Cardiac fibroblast (primary cell): ENCODE results near the gene CDKAL1.

Source experiments
- DNase-seq, 2 donors: peaks; one replicate each; pipeline versions ENCODE4 v3.0.0 to v3.0.0-alpha.2; 2010; ENCODE audit warnings: low read depth in 2 of 2
- H3K4me3 ChIP-seq, 2 donors: replicated peaks in 1 of 2; 1 replicate in 1 of 2; 2 replicates in 1 of 2; pipeline ENCODE4 v1.5.1; 2011; ENCODE audit warnings: low read depth in 2 of 2, low read length in 2 of 2, mild to moderate bottlenecking in 2 of 2, moderate library complexity in 1 of 2
- CTCF ChIP-seq: IDR thresholded peaks from one replicate; pipeline ENCODE4 v1.5.1; 2011; ENCODE audit warnings: low read depth, mild to moderate bottlenecking, low read length, inconsistent platforms

The CDKAL1 gene

DNA sequence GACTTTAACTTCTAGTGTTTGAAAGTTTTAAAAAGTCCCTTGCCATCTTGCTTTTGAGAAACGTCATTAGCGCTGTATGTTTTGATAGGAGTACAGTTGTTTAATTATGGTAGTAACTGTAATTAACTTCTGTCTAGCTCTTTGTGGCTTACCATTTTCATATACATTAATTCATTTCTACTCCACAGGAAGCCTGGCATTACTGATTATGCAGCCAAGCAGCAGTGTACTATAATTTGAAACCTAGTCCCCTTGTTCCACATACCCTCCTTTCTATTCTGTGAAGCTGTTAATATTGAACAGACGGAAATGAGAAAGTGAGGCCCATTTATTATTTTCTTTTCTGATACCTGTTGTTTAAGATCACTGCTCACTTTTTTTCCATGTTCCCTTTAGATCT, 235.4 kb downstream of the CDKAL1 start:
- H3K4me3 ChIP-seq, result no peak overlapping the region
- DNase-seq, result no peak
- no peak for TF ChIP-seq CTCF

GRCh38 chr6:20770773-20771172, 236.5 kb downstream of the CDKAL1 start:
- no peak for TF ChIP-seq CTCF
- peak in 1 of 2 donors; percentile 25 for DNase-seq
- no peak overlapping the region for H3K4me3 ChIP-seq

GRCh38 chr6:20771409-20771808, 237.2 kb downstream of the CDKAL1 start:
- TF ChIP-seq CTCF, result no peak
- no peak overlapping the region for H3K4me3 ChIP-seq
- no peak for DNase-seq

DNA sequence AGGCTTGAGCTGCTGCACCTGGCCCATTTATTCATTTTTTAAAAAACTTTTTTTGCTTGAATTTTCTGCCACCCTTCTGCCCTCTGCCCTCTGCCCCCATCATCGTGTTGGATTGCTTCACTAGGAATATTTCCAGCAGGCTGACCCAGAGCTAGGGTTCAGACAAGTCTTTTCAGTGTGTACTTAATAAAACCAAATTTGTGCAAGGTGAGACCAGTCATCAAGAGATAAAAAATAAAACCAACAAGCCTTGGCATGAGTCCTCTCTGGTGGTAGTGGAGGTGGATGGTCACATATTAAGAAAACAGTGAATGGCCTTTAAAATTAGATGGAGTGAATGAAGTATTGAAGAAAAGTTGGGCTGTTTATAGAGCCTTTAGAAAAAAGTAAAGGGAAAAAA, 239.6 kb downstream of the CDKAL1 start:
- H3K4me3 ChIP-seq, result no peak overlapping the region
- DNase-seq, result no peak
- no peak for TF ChIP-seq CTCF

- DNase-seq, result no peak
- H3K4me3 ChIP-seq, result no peak overlapping the region
- TF ChIP-seq CTCF, result no peak
Observed at GRCh38 chr6:20775981-20776380, 241.7 kb downstream of the CDKAL1 start.

DNA sequence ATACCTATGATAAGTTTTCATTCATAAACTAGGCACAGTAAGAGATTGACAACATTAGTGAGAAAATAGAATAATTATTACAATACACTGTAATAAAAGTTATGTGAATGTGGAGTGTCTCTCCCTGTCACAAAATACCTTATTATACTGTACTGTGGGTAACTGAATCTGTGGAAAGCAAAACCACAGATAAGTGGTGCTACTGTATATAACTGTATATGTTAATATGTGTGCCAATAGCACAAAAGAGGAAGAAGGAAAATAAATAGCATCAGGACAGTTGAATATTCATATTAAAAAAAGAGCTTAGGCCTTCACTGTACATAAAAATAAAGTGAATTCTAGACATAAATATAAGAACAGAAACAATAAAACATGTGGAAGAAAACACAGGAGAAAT, 243.5 kb downstream of the CDKAL1 start:
- H3K4me3 ChIP-seq, result no peak overlapping the region
- no peak for DNase-seq
- TF ChIP-seq CTCF, result no peak

- DNase-seq, result no peak
- TF ChIP-seq CTCF, result no peak
Observed at GRCh38 chr6:20778459-20778858, 244.2 kb downstream of the CDKAL1 start.

More at GRCh38 chr6:20778459-20778858, 244.2 kb downstream of the CDKAL1 start:
- no peak overlapping the region for H3K4me3 ChIP-seq
